ENCODE measurements around the gene RACGAP1. TPM values are rescaled to one million over a fixed set of nuclear protein-coding genes. Genes with fewer than 3 reads are reported as not detected.

RACGAP1 gene
- total and polyA plus RNA-seq, 2 of the 8 experiments (the other 6 are each of a cell fraction or from before 2014, with no cell fraction given): 18.0 to 66.3 TPM

DNA sequence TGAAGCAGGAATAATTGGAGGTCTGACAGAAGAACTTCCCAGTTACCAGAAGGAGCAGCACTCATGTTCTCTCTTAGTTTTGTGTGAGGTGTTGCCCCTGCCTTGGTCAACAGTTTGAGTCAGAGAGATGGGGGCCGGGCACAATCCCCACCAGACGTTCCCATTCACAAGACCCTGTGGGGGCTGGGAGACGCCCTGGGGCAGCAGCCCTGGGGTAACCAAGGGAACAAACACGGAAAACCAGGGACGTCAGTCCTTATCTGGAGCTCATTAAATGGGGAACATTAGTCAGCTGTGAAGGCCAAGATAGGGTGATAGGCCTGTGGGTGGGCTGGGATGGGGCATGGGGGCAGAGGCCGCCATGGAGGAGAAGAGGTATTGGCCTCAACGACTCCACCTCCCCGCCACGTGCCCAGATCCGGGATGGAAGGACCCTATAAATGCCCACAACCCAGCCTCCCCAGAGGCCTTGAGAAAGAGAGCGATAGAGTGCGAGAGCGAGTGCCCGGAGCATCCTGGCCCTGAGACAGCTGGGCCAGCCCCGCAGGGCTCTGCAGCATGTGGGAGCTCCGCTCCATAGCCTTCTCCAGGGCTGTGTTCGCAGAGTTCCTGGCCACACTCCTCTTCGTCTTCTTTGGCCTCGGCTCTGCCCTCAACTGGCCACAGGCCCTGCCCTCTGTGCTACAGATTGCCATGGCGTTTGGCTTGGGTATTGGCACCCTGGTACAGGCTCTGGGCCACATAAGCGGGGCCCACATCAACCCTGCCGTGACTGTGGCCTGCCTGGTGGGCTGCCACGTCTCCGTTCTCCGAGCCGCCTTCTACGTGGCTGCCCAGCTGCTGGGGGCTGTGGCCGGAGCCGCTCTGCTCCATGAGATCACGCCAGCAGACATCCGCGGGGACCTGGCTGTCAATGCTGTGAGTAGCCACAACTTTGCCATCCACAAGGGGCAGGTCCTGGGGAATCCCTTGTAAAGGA, 74.7 kb downstream of the RACGAP1 start, which contains the start of gene AQP2 (continued):
- TF ChIP-seq CHD7 (IDR thresholded peaks at IDR 0.05; ENCODE audit: insufficient replicate concordance, low read length) (no peak), SAP30 (IDR thresholded peaks at IDR 0.05; ENCODE audit: insufficient read depth, insufficient replicate concordance, low read length) (no peak), KDM5A (IDR thresholded peaks at IDR 0.05; ENCODE audit: low read length) (no peak), BRCA1 (IDR thresholded peaks at IDR 0.05; ENCODE audit: low read depth, low read length) (no peak), BACH1 (IDR thresholded peaks at IDR 0.05; ENCODE audit: low read length) (no peak), RAD21 (IDR thresholded peaks at IDR 0.05 in 1 of 2, conservative IDR thresholded peaks at IDR 0.05 in 1 of 2; ENCODE audit: low read depth in 2 of 2, low read length in 2 of 2) (no peak), MAFK (IDR thresholded peaks at IDR 0.05; ENCODE audit: low read depth, low read length) (no peak), RXRA (IDR thresholded peaks at IDR 0.05; ENCODE audit: insufficient read depth, low read depth, low read length) (no peak)
- TF ChIP-seq, protein P1, sequence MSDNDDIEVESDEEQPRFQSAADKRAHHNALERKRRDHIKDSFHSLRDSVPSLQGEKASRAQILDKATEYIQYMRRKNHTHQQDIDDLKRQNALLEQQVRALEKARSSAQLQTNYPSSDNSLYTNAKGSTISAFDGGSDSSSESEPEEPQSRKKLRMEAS (IDR thresholded peaks at IDR 0.05): no peak
